BJ (cell line): Measurements from ENCODE around the gene SLC22A23. TPM values are rescaled to one million over a fixed set of nuclear protein-coding genes. Genes with fewer than 3 reads are reported as not detected.
A peak's percentile ranks its signal among the peaks of the same experiment; 100 is the strongest.
"Not testable (repeated sequence)": the region's sequence is repeated elsewhere in the genome, so short reads cannot be mapped to it uniquely, and the experiment has no call there.

Experiments
- CTCF ChIA-PET: fragments of 350-600 bp; formaldehyde crosslinking; extraction: SDS; loops from one replicate; lab custom pipeline; 2021; ENCODE audit warnings: antibody characterized with exemption, inconsistent platforms; lab: Yijun Ruan, JAX
- POLR2A ChIA-PET: fragments of 300-600 bp; sonication (Branson Sonifier 250); formaldehyde crosslinking; extraction: SDS; loops from one replicate; lab custom pipeline; 2021; ENCODE audit warnings: antibody characterized with exemption; lab: Charles Lee
- DNase-seq: peaks from one replicate; pipeline ENCODE4 v3.0.0-alpha.2; 2011; ENCODE audit warnings: low read depth
- H3K27me3 ChIP-seq: 2 replicates; pipeline ENCODE4 v1.6.0; 2011; ENCODE audit warnings: low read length; ENCODE audit not compliant: control insufficient read depth, insufficient read depth
- H3K36me3 ChIP-seq: 2 replicates; pipeline ENCODE4 v1.5.1; 2011; ENCODE audit warnings: low read length; ENCODE audit not compliant: control insufficient read depth, insufficient read depth
- H3K4me3 ChIP-seq: 2 replicates; pipeline ENCODE4 v1.5.1; 2011; ENCODE audit warnings: low read depth, mild to moderate bottlenecking, control low read depth, low read length
- polyA plus RNA-seq: library from polyadenylated mRNA; depleted of rRNA; stranded (reverse); fragments of >200 nt; gene quantifications from 2 replicates; pipeline ENCODE4 v1.2.3, GENCODE V29; 2011
- TF ChIP-seq, protein P1 (sequence below): IDR thresholded peaks from 2 replicates; pipeline ENCODE4 v1.5.1; 2011; ENCODE audit warnings: low read depth, mild to moderate bottlenecking, control low read depth, inconsistent platforms, low read length, moderate library complexity; ENCODE audit not compliant: insufficient read depth

SLC22A23 gene
- polyA plus RNA-seq, 1 experiment = 0.44 TPM

- Histone ChIP-seq H3K36me3 (no peaks in the 10 kb centered on the region), H3K4me3 (no peak overlapping the region), H3K27me3 (no peaks in the 10 kb centered on the region)
- ChIA-PET POLR2A (no interaction called here), CTCF (interaction anchor here (0.9 to 4.4 kb wide), 7 partner anchors 19 to 252 kb away, joined by 3 to 26 read pairs (median 5); partner anchors contain the start of gene TUBB2A)
- no peak for DNase-seq
- TF ChIP-seq, protein P1, sequence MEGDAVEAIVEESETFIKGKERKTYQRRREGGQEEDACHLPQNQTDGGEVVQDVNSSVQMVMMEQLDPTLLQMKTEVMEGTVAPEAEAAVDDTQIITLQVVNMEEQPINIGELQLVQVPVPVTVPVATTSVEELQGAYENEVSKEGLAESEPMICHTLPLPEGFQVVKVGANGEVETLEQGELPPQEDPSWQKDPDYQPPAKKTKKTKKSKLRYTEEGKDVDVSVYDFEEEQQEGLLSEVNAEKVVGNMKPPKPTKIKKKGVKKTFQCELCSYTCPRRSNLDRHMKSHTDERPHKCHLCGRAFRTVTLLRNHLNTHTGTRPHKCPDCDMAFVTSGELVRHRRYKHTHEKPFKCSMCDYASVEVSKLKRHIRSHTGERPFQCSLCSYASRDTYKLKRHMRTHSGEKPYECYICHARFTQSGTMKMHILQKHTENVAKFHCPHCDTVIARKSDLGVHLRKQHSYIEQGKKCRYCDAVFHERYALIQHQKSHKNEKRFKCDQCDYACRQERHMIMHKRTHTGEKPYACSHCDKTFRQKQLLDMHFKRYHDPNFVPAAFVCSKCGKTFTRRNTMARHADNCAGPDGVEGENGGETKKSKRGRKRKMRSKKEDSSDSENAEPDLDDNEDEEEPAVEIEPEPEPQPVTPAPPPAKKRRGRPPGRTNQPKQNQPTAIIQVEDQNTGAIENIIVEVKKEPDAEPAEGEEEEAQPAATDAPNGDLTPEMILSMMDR = no peak
Measured at GRCh38 chr6:3249821-3250220, 207.0 kb downstream of the SLC22A23 start.

DNA sequence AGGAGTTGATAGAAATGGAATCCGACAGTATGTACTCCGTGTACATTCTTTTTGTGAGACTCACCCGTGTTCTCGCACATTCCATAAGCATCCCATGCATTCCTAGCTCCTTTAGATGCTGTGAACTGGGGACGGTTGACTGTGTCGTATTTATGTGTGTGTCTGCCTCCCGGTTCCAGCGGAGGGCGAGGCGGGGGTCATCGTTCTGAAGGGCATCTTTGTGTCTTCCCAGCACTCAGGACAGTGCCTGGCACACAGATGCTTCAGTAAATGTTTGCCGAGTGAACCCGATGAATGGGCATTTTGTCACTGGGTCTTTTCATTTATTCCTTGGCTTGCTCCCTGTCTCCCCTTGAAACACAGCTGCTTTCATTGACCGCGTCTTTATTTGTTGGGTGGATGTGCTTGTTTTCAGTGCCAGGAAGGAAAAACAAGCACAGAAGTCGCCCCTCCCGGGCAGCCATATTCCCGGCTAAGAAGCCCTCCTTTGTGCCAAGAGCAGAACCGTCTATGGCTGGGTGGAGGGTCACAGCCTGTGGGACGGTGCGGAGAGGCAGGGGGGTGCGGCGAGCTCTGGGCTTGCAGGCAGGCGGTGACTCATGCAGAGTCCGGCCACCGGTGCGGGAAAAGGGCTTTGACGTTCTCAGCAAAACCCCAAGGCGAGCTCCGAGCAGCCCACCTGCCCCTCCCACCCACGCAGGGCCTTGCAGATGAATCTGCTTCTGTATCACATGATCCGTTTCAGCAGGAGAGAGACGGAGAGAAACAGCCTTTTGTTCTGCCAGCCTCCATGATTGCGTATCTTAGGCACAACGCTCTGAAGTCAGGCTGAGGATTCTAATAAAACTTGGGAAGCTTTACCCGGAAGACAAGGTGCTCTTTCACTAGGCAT lies 209.3 kb downstream of the SLC22A23 start:
- peak overlapping the region; percentile 28 for H3K4me3 ChIP-seq
- H3K36me3 ChIP-seq = no peaks in the 10 kb centered on the region
- DNase-seq = peak; percentile 90
- POLR2A ChIA-PET = interaction anchor here (0.8 to 2.2 kb wide), 4 partner anchors 12 to 140 kb away, joined by 3 to 20 read pairs (median 12); partner anchors contain the start of gene TUBB2A
- no peaks in the 10 kb centered on the region for H3K27me3 ChIP-seq
- CTCF ChIA-PET = interaction anchor here (0.6 to 2.0 kb wide), 14 partner anchors 11 to 139 kb away, joined by 3 to 9 read pairs (median 4); partner anchors contain the start of genes PSMG4 and TUBB2A
- TF ChIP-seq, protein P1 = no peak

- TF ChIP-seq, protein P1 = no peak
- H3K4me3 ChIP-seq = no peak overlapping the region
- no peaks in the 10 kb centered on the region for H3K36me3 ChIP-seq
- peaks cover 1% of the 10 kb centered on the region; the same call in 1 of the 2 replicates for H3K27me3 ChIP-seq
- POLR2A ChIA-PET = no interaction called here
- DNase-seq = no peak
- CTCF ChIA-PET = interaction anchor here (1.1 kb wide), 1 partner anchor 8 kb away, joined by 3 read pairs; no protein-coding TSS in a partner anchor
Measured at GRCh38 chr6:3245216-3245615, 211.6 kb downstream of the SLC22A23 start.

- not testable (repeated sequence) for H3K36me3 ChIP-seq, H3K27me3 ChIP-seq, H3K4me3 ChIP-seq, DNase-seq
- CTCF ChIA-PET = interaction anchor here (0.6 to 1.1 kb wide), 3 partner anchors 8 to 888 kb away, joined by 3 read pairs; no protein-coding TSS in a partner anchor
- POLR2A ChIA-PET = interaction anchor here (0.6 kb wide), 1 partner anchor 21 kb away, joined by 4 read pairs; no protein-coding TSS in a partner anchor
Measured at GRCh38 chr6:3244832-3245161, 212.1 kb downstream of the SLC22A23 start.

DNA sequence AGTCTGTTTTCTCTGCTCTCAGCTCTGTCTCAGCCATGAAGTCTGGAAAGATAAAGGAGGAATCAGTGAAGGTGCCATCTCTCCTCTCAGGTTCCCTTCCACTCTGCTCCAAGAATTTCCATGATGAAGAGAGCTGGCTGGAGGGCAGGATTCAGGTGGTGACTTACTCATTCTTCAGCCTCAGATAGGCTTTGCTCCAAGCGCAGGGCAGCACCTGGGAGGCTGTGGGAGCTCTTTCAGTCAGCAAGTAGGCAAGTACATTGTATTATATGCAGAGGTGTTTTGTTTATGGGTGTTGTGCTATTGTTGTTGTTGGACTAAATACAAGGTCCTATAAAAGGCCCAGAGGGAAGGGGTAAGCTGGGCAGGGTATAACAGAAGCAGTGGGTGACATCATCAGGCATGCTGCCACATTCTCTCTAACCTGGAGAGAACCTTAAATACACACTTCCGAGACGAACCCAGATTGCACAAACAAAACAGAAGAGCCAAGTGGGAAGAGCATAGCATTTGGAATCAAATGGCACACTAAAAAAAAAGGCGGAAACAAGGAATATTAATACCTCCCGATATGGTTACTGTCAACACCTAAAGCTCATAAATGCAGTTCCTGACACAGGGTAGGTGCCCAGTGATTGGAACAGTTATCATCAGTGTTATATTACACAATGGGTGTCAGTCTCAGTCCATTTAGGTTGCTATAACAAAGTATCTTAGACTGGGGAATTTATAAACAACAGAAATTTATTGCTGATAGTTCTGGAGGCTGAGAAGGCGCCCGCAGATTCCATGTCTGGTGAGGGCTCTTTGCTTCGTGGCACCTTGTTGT lies 212.6 kb downstream of the SLC22A23 start:
- H3K27me3 ChIP-seq = peaks cover 1% of the 10 kb centered on the region; the same call in 1 of the 2 replicates
- no peak for DNase-seq
- TF ChIP-seq, protein P1 = no peak
- H3K4me3 ChIP-seq = no peak overlapping the region
- POLR2A ChIA-PET = interaction anchor here (0.6 kb wide), 1 partner anchor 20 kb away, joined by 4 read pairs; no protein-coding TSS in a partner anchor
- CTCF ChIA-PET = interaction anchor here (0.6 kb wide), 3 partner anchors 45 to 888 kb away, joined by 3 read pairs; no protein-coding TSS in a partner anchor
- no peaks in the 10 kb centered on the region for H3K36me3 ChIP-seq
